ENCODE results near the gene IGFBP3. TPM values are rescaled to one million over a fixed set of nuclear protein-coding genes. Genes with fewer than 3 reads are reported as not detected.

IGFBP3 gene
- total and polyA plus RNA-seq, 2 donors from 2014 or later, result 50.5 to 193 TPM

DNA sequence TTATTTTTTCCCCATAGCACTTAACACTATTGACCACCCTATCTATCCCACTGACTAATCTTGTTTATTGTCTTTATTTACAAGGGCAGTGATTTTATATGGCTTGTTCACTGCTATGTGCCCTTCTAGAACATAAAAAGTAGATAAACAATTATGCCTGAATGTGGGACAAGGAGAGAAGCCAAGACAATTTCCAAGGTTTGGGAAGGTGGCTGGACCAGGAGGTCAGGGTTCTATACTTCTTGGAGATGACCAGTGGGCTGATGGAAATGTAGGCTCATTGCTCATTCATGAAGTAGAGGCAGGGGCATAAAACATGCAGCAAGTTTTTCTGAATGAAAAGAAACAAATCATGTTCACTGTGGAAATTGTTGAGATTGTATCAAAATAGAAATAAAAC lies 11.5 kb downstream of the IGFBP3 start:
- Histone ChIP-seq H3K9ac (ENCODE audit: low read length in 3 of 3) (no peak overlapping the region), H3K36me3 (ENCODE audit: control insufficient read depth in 2 of 3, insufficient read depth in 3 of 3, low read length in 3 of 3) (peaks cover 0 to 8% (median 0%) of the 10 kb centered on the region in 3 donors), H3K4me3 (ENCODE audit: low read length in 3 of 3) (no peak overlapping the region), H3K9me3 (ENCODE audit: control insufficient read depth in 2 of 3, insufficient read depth in 1 of 3, low read length in 3 of 3) (no peaks in the 10 kb centered on the region), H3K4me1 (ENCODE audit: control insufficient read depth in 2 of 3, insufficient read depth in 2 of 3, low read depth in 1 of 3, low read length in 3 of 3) (no peaks in the 10 kb centered on the region), H3K27me3 (ENCODE audit: control insufficient read depth, insufficient read depth, low read length) (no peaks in the 10 kb centered on the region), H3K27ac (ENCODE audit: low read depth in 2 of 2, low read length in 2 of 2) (no peak overlapping the region)
- intact Hi-C loops (cut with DNase I), result no loop called here
- FAIRE-seq, result no peak
- TF ChIP-seq, protein P1, sequence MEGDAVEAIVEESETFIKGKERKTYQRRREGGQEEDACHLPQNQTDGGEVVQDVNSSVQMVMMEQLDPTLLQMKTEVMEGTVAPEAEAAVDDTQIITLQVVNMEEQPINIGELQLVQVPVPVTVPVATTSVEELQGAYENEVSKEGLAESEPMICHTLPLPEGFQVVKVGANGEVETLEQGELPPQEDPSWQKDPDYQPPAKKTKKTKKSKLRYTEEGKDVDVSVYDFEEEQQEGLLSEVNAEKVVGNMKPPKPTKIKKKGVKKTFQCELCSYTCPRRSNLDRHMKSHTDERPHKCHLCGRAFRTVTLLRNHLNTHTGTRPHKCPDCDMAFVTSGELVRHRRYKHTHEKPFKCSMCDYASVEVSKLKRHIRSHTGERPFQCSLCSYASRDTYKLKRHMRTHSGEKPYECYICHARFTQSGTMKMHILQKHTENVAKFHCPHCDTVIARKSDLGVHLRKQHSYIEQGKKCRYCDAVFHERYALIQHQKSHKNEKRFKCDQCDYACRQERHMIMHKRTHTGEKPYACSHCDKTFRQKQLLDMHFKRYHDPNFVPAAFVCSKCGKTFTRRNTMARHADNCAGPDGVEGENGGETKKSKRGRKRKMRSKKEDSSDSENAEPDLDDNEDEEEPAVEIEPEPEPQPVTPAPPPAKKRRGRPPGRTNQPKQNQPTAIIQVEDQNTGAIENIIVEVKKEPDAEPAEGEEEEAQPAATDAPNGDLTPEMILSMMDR (IDR thresholded peaks at IDR 0.05; ENCODE audit: borderline replicate concordance, extremely low read depth, insufficient read depth), result no peak
- no peak for DNase-seq

DNA sequence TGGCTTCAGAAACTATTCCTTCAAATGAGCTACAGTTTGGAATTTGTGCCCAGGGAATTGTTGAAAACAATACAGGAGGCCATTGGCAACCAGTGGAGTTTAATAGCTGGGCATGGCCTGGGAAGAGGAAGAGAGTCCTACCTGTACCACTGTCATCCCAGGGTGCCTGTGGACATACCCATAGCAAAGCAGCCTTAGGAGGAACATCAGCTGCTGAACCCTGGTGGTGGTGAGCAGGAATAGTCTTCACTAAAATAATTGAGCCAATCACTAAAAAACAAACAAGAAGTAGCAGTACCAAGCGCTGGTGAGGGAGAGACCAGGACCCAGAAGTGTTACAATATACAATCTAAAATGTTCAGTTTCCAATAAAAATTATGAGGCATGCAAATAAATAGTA lies 18.3 kb downstream of the IGFBP3 start:
- Histone ChIP-seq H3K4me1 (ENCODE audit: control insufficient read depth in 2 of 3, insufficient read depth in 2 of 3, low read depth in 1 of 3, low read length in 3 of 3) (no peaks in the 10 kb centered on the region), H3K4me3 (ENCODE audit: low read length in 3 of 3) (no peak overlapping the region), H3K27ac (ENCODE audit: low read depth in 2 of 2, low read length in 2 of 2) (no peak overlapping the region), H3K9me3 (ENCODE audit: control insufficient read depth in 2 of 3, insufficient read depth in 1 of 3, low read length in 3 of 3) (no peaks in the 10 kb centered on the region), H3K27me3 (ENCODE audit: control insufficient read depth, insufficient read depth, low read length) (no peaks in the 10 kb centered on the region), H3K36me3 (ENCODE audit: control insufficient read depth in 2 of 3, insufficient read depth in 3 of 3, low read length in 3 of 3) (no peaks in the 10 kb centered on the region), H3K9ac (ENCODE audit: low read length in 3 of 3) (no peak overlapping the region)
- TF ChIP-seq, protein P1 (IDR thresholded peaks at IDR 0.05; ENCODE audit: borderline replicate concordance, extremely low read depth, insufficient read depth), result no peak
- DNase-seq (no peak), FAIRE-seq (no peak)
- intact Hi-C loops (cut with DNase I), result no loop called here

DNA sequence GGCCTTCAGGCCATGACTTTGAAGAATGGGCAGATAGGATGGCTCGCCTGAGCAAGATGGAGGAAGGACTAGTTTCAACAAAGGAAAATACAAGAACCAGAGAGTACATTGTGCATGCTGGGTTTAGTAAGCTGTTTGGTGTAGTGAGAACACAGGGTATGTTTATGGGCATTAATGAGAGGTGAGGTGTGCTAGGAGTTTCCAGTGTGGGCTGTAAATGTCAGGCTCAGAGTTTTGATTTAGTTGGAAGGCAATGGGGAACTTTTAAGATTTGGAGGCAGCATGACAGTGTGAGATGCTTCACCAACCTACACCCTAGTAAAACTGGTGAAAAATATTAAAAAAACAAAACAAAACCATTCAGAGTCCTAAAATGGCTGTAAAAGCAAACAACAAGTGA lies 19.5 kb downstream of the IGFBP3 start:
- no peak for FAIRE-seq
- H3K4me1 ChIP-seq (ENCODE audit: control insufficient read depth in 2 of 3, insufficient read depth in 2 of 3, low read depth in 1 of 3, low read length in 3 of 3), result no peaks in the 10 kb centered on the region
- no peak overlapping the region for H3K4me3 ChIP-seq (ENCODE audit: low read length in 3 of 3)
- H3K27me3 ChIP-seq (ENCODE audit: control insufficient read depth, insufficient read depth, low read length), result no peaks in the 10 kb centered on the region
- no peak overlapping the region for H3K9ac ChIP-seq (ENCODE audit: low read length in 3 of 3)
- no peaks in the 10 kb centered on the region for H3K9me3 ChIP-seq (ENCODE audit: control insufficient read depth in 2 of 3, insufficient read depth in 1 of 3, low read length in 3 of 3)
- H3K36me3 ChIP-seq (ENCODE audit: control insufficient read depth in 2 of 3, insufficient read depth in 3 of 3, low read length in 3 of 3), result no peaks in the 10 kb centered on the region
- H3K27ac ChIP-seq (ENCODE audit: low read depth in 2 of 2, low read length in 2 of 2), result no peak overlapping the region
- intact Hi-C loops (cut with DNase I), result no loop called here
- TF ChIP-seq, protein P1 (IDR thresholded peaks at IDR 0.05; ENCODE audit: borderline replicate concordance, extremely low read depth, insufficient read depth), result no peak
- no peak for DNase-seq

DNA sequence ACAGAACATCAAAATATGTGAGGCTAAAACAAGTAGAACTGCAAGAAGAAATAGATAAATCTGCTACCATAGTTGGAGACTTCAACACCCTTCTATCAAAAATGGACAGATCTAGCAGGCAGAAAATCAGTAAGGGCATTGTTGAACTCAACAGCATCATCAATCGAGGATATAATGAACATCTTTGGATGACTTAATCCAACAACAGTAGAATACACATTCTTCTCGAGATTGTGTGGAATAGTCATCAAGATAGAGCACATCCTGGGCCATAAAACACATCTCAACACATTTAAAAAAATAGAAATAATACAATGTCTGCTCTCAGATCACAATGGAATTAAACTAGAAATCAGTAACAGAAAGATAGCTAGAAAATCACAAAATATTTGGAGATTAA lies 22.9 kb downstream of the IGFBP3 start:
- H3K9ac ChIP-seq (ENCODE audit: low read length in 3 of 3), result no peak overlapping the region
- intact Hi-C loops (cut with DNase I), result no loop called here
- H3K27ac ChIP-seq (ENCODE audit: low read depth in 2 of 2, low read length in 2 of 2), result no peak overlapping the region
- DNase-seq (no peak), FAIRE-seq (no peak)
- H3K36me3 ChIP-seq (ENCODE audit: control insufficient read depth in 2 of 3, insufficient read depth in 3 of 3, low read length in 3 of 3), result no peaks in the 10 kb centered on the region
- H3K4me1 ChIP-seq (ENCODE audit: control insufficient read depth in 2 of 3, insufficient read depth in 2 of 3, low read depth in 1 of 3, low read length in 3 of 3), result no peaks in the 10 kb centered on the region
- TF ChIP-seq, protein P1 (IDR thresholded peaks at IDR 0.05; ENCODE audit: borderline replicate concordance, extremely low read depth, insufficient read depth), result no peak
- no peaks in the 10 kb centered on the region for H3K27me3 ChIP-seq (ENCODE audit: control insufficient read depth, insufficient read depth, low read length)
- no peaks in the 10 kb centered on the region for H3K9me3 ChIP-seq (ENCODE audit: control insufficient read depth in 2 of 3, insufficient read depth in 1 of 3, low read length in 3 of 3)
- H3K4me3 ChIP-seq (ENCODE audit: low read length in 3 of 3), result no peak overlapping the region
